Liver (tissue), 9 donors: ENCODE results near the gene CCDC63. TPM values are rescaled to one million over a fixed set of nuclear protein-coding genes. Genes with fewer than 3 reads are reported as not detected.

Source experiments
- DNase-seq: peaks from one replicate; pipeline ENCODE4 v3.0.0-alpha.2; 2017; ENCODE audit warnings: low spot score
- H3K27ac ChIP-seq, 2 donors: one replicate each; pipeline ENCODE4 v1.7.0; 2013; ENCODE audit warnings: inconsistent platforms in 2 of 2, low read length in 2 of 2, control low read depth in 1 of 2, low read depth in 1 of 2, mild to moderate bottlenecking in 1 of 2
- H3K27me3 ChIP-seq, 4 donors: one replicate each; pipeline versions ENCODE4 v1.6.1 to v1.7.0; 2013; ENCODE audit warnings: low read length in 3 of 4, inconsistent platforms in 1 of 4, mild to moderate bottlenecking in 1 of 4, moderate library complexity in 1 of 4; ENCODE audit not compliant: control insufficient read depth in 4 of 4, insufficient read depth in 4 of 4
- H3K36me3 ChIP-seq, 4 donors: one replicate each; pipeline versions ENCODE4 v1.6.1 to v1.7.0; 2013; ENCODE audit warnings: low read length in 3 of 4, mild to moderate bottlenecking in 3 of 4, low read depth in 1 of 4, moderate library complexity in 1 of 4; ENCODE audit not compliant: control insufficient read depth in 4 of 4, insufficient read depth in 3 of 4
- H3K4me1 ChIP-seq, 4 donors: one replicate each; pipeline versions ENCODE4 v1.6.1 to v1.7.0; 2013; ENCODE audit warnings: low read length in 3 of 4, mild to moderate bottlenecking in 3 of 4, moderate library complexity in 1 of 4; ENCODE audit not compliant: control insufficient read depth in 4 of 4, insufficient read depth in 4 of 4
- H3K4me3 ChIP-seq, 3 donors: one replicate each; pipeline versions ENCODE4 v1.6.1 to v1.7.0; 2013; ENCODE audit warnings: low read length in 3 of 3, control low read depth in 1 of 3, low read depth in 1 of 3, mild to moderate bottlenecking in 1 of 3
- H3K9ac ChIP-seq, 2 donors: one replicate each; pipeline ENCODE4 v1.7.0; 2013; ENCODE audit warnings: low read length in 2 of 2, mild to moderate bottlenecking in 2 of 2, moderate library complexity in 2 of 2, control low read depth in 1 of 2, low read depth in 1 of 2
- H3K9me3 ChIP-seq, 4 donors: one replicate each; pipeline versions ENCODE4 v1.6.1 to v1.7.0; 2013; ENCODE audit warnings: low read length in 3 of 4; ENCODE audit not compliant: control insufficient read depth in 4 of 4
- EGR1 ChIP-seq, 2 donors: IDR thresholded peaks; 2 replicates each; pipeline ENCODE4 v1.6.1; 2016 to 2018; ENCODE audit warnings: antibody characterized with exemption in 2 of 2, low read depth in 2 of 2
- FOXA1 ChIP-seq: IDR thresholded peaks from 2 replicates; pipeline ENCODE4 v1.6.1; 2016; ENCODE audit warnings: antibody characterized with exemption
- FOXA2 ChIP-seq: IDR thresholded peaks from 2 replicates; pipeline ENCODE4 v1.6.1; 2016; ENCODE audit warnings: antibody characterized with exemption
- GABPA ChIP-seq, 2 donors: IDR thresholded peaks in 1 of 2; conservative IDR thresholded peaks in 1 of 2; 2 replicates each; pipeline ENCODE4 v1.6.1; 2016; ENCODE audit warnings: antibody characterized with exemption in 2 of 2, mild to moderate bottlenecking in 1 of 2, moderate library complexity in 1 of 2
- HNF4A ChIP-seq, 2 donors: conservative IDR thresholded peaks; 2 replicates each; pipeline ENCODE4 v1.6.1; 2016; ENCODE audit warnings: antibody characterized with exemption in 2 of 2, mild to moderate bottlenecking in 2 of 2
- HNF4G ChIP-seq: IDR thresholded peaks from 2 replicates; pipeline ENCODE4 v1.6.1; 2016; ENCODE audit warnings: antibody characterized with exemption
- JUND ChIP-seq, 2 donors: IDR thresholded peaks; 2 replicates each; pipeline ENCODE4 v1.6.1; 2016; ENCODE audit warnings: antibody characterized with exemption in 2 of 2
- NR2F2 ChIP-seq: IDR thresholded peaks from 2 replicates; pipeline ENCODE4 v1.6.1; 2016; ENCODE audit warnings: antibody characterized with exemption
- RAD21 ChIP-seq, 2 donors: IDR thresholded peaks; 2 replicates each; pipeline ENCODE4 v1.6.1; 2016; ENCODE audit warnings: antibody characterized with exemption in 2 of 2, mild to moderate bottlenecking in 2 of 2
- RXRA ChIP-seq, 2 donors: IDR thresholded peaks; 2 replicates each; pipeline ENCODE4 v1.6.1; 2017 to 2018; ENCODE audit warnings: antibody characterized with exemption in 2 of 2, mild to moderate bottlenecking in 1 of 2
- SP1 ChIP-seq: IDR thresholded peaks from 2 replicates; pipeline ENCODE4 v1.6.1; 2018; ENCODE audit warnings: antibody characterized with exemption, mild to moderate bottlenecking
- TAF1 ChIP-seq: conservative IDR thresholded peaks from 2 replicates; pipeline ENCODE4 v1.6.1; 2016; ENCODE audit warnings: antibody characterized with exemption, mild to moderate bottlenecking
- YY1 ChIP-seq: IDR thresholded peaks from 2 replicates; pipeline ENCODE4 v1.6.1; 2016; ENCODE audit warnings: antibody characterized with exemption, mild to moderate bottlenecking
- WGBS: extraction: QIAGEN DNeasy Blood & Tissue Kit; methylation state at CpG from one replicate; pipeline ENCODE4 v1.1.7; 2013; 5-methylcytosine and 5-hydroxymethylcytosine counted together
- polyA plus RNA-seq, 2 donors: library from polyadenylated mRNA; stranded (reverse) in 1 of 2; unstranded in 1 of 2; fragments of 200-250 nt in 1 of 2; fragments of >200 nt in 1 of 2; fragmentation: Nextera tagmentation in 1 of 2; extraction: Ambion mirVana in 1 of 2; gene quantifications; one replicate each; pipeline versions ENCODE4 v1.2.1 to v1.2.3, GENCODE V29; 2013 to 2015
- total RNA-seq, 2 donors: library from RNA; depleted of rRNA; stranded (reverse); fragments of >200 nt; gene quantifications; one replicate each; pipeline ENCODE4 v1.2.3, GENCODE V29; 2014
- TF ChIP-seq, protein P1 (sequence below): IDR thresholded peaks from 2 replicates; pipeline ENCODE4 v1.6.1; 2016; ENCODE audit warnings: antibody characterized with exemption
- TF ChIP-seq, protein P2 (sequence below): fragments of 150-350 bp; IDR thresholded peaks from 2 replicates; pipeline ENCODE4 v1.5.1; 2017; ENCODE audit warnings: improper control_type of control experiment, low read depth, low read length; ENCODE audit not compliant: missing input control
- TF ChIP-seq, protein P3 (sequence below): IDR thresholded peaks from 2 replicates; pipeline ENCODE4 v1.6.1; 2016; ENCODE audit warnings: antibody characterized with exemption
- TF ChIP-seq, protein P4 (sequence below): IDR thresholded peaks from 2 replicates; pipeline ENCODE4 v1.6.1; 2016; ENCODE audit warnings: antibody characterized with exemption
- TF ChIP-seq, protein P5 (sequence below): IDR thresholded peaks from 2 replicates; pipeline ENCODE4 v1.6.1; 2016; ENCODE audit warnings: antibody characterized with exemption, mild to moderate bottlenecking
- donor health status: healthy.
- donor health status: healthy.
- donor health status: healthy.
- donor health status: healthy.
- donor health status: healthy.

The CCDC63 gene
- total and polyA plus RNA-seq, 4 donors, result not detected

DNA sequence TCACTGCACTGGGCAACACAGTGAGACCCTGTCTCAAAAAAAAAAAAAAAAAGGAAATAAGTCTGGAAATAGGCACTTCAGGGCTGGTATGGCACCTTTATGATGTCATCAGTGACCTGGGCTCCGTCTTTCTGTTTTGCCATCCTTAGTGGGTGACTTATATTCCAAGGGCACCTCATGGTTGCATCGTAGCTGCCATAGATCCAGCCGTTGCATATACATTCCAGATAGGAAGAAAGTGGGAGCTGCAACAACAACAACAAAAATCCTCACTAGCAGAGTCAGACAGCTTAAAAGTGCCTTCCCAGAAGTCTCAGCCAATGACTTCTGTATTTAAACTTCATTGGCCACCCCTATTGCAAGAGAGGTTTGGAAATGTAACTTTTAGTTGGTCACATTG, 47.2 kb downstream of the CCDC63 start:
- Histone ChIP-seq H3K4me3 (no peak overlapping the region), H3K27ac (no peak overlapping the region), H3K27me3 (no peaks in the 10 kb centered on the region), H3K9ac (no peak overlapping the region), H3K9me3 (no peaks in the 10 kb centered on the region), H3K36me3 (no peaks in the 10 kb centered on the region), H3K4me1 (peaks cover 0 to 6% (median 4%) of the 10 kb centered on the region in 4 donors)
- DNase-seq, result no peak
- no peak for TF ChIP-seq FOXA1
- no peak for TF ChIP-seq FOXA2
- TF ChIP-seq TAF1, result no peak
- TF ChIP-seq HNF4A (conservative IDR thresholded peaks at IDR 0.05), result no peak
- no peak for TF ChIP-seq JUND (IDR thresholded peaks at IDR 0.05)
- TF ChIP-seq EGR1 (IDR thresholded peaks at IDR 0.05; ENCODE audit: low read depth in 2 of 2), result no peak
- TF ChIP-seq NR2F2, result no peak
- TF ChIP-seq, protein P1, sequence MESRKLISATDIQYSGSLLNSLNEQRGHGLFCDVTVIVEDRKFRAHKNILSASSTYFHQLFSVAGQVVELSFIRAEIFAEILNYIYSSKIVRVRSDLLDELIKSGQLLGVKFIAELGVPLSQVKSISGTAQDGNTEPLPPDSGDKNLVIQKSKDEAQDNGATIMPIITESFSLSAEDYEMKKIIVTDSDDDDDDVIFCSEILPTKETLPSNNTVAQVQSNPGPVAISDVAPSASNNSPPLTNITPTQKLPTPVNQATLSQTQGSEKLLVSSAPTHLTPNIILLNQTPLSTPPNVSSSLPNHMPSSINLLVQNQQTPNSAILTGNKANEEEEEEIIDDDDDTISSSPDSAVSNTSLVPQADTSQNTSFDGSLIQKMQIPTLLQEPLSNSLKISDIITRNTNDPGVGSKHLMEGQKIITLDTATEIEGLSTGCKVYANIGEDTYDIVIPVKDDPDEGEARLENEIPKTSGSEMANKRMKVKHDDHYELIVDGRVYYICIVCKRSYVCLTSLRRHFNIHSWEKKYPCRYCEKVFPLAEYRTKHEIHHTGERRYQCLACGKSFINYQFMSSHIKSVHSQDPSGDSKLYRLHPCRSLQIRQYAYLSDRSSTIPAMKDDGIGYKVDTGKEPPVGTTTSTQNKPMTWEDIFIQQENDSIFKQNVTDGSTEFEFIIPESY, result no peak
- no peak for TF ChIP-seq RXRA (IDR thresholded peaks at IDR 0.05)
- no peak for TF ChIP-seq GABPA (IDR thresholded peaks at IDR 0.05 in 1 of 2, conservative IDR thresholded peaks at IDR 0.05 in 1 of 2)
- TF ChIP-seq, protein P2, sequence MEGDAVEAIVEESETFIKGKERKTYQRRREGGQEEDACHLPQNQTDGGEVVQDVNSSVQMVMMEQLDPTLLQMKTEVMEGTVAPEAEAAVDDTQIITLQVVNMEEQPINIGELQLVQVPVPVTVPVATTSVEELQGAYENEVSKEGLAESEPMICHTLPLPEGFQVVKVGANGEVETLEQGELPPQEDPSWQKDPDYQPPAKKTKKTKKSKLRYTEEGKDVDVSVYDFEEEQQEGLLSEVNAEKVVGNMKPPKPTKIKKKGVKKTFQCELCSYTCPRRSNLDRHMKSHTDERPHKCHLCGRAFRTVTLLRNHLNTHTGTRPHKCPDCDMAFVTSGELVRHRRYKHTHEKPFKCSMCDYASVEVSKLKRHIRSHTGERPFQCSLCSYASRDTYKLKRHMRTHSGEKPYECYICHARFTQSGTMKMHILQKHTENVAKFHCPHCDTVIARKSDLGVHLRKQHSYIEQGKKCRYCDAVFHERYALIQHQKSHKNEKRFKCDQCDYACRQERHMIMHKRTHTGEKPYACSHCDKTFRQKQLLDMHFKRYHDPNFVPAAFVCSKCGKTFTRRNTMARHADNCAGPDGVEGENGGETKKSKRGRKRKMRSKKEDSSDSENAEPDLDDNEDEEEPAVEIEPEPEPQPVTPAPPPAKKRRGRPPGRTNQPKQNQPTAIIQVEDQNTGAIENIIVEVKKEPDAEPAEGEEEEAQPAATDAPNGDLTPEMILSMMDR, result no peak
- TF ChIP-seq YY1, result no peak
- TF ChIP-seq SP1, result no peak
- TF ChIP-seq, protein P3, sequence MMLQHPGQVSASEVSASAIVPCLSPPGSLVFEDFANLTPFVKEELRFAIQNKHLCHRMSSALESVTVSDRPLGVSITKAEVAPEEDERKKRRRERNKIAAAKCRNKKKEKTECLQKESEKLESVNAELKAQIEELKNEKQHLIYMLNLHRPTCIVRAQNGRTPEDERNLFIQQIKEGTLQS, result no peak
- TF ChIP-seq, protein P4, sequence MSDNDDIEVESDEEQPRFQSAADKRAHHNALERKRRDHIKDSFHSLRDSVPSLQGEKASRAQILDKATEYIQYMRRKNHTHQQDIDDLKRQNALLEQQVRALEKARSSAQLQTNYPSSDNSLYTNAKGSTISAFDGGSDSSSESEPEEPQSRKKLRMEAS, result no peak
- TF ChIP-seq RAD21 (IDR thresholded peaks at IDR 0.05), result no peak
- TF ChIP-seq, protein P5, sequence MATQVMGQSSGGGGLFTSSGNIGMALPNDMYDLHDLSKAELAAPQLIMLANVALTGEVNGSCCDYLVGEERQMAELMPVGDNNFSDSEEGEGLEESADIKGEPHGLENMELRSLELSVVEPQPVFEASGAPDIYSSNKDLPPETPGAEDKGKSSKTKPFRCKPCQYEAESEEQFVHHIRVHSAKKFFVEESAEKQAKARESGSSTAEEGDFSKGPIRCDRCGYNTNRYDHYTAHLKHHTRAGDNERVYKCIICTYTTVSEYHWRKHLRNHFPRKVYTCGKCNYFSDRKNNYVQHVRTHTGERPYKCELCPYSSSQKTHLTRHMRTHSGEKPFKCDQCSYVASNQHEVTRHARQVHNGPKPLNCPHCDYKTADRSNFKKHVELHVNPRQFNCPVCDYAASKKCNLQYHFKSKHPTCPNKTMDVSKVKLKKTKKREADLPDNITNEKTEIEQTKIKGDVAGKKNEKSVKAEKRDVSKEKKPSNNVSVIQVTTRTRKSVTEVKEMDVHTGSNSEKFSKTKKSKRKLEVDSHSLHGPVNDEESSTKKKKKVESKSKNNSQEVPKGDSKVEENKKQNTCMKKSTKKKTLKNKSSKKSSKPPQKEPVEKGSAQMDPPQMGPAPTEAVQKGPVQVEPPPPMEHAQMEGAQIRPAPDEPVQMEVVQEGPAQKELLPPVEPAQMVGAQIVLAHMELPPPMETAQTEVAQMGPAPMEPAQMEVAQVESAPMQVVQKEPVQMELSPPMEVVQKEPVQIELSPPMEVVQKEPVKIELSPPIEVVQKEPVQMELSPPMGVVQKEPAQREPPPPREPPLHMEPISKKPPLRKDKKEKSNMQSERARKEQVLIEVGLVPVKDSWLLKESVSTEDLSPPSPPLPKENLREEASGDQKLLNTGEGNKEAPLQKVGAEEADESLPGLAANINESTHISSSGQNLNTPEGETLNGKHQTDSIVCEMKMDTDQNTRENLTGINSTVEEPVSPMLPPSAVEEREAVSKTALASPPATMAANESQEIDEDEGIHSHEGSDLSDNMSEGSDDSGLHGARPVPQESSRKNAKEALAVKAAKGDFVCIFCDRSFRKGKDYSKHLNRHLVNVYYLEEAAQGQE, result no peak
- no peak for TF ChIP-seq HNF4G
- 81% methylated on average over 3 of the region's 3 CpGs for WGBS
